GM20000 (cell line): Measurements from ENCODE around the gene KIAA0586.

Experiments used
- DNase-seq: peaks from one replicate; pipeline ENCODE4 v3.0.0; 2012; ENCODE audit warnings: low spot score
- CTCF ChIP-seq: IDR thresholded peaks from 2 replicates; pipeline ENCODE4 v1.5.1; 2012; ENCODE audit warnings: mild to moderate bottlenecking, control low read depth; ENCODE audit errors: extremely low read depth, missing control alignments

KIAA0586 gene

GRCh38 chr14:58549105-58549757, 121.7 kb downstream of the KIAA0586 start:
- no peak for TF ChIP-seq CTCF
- no peak for DNase-seq

GRCh38 chr14:58553959-58554358, 126.4 kb downstream of the KIAA0586 start:
- no peak for TF ChIP-seq CTCF
- no peak for DNase-seq

GRCh38 chr14:58555647-58556046, 128.1 kb downstream of the KIAA0586 start:
- no peak for TF ChIP-seq CTCF
- no peak for DNase-seq

GRCh38 chr14:58557242-58557641, 129.7 kb downstream of the KIAA0586 start:
- TF ChIP-seq CTCF = no peak
- DNase-seq = no peak

- no peak for TF ChIP-seq CTCF
- DNase-seq = no peak
Observed at GRCh38 chr14:58560208-58560607, 132.7 kb downstream of the KIAA0586 start.

GRCh38 chr14:58562141-58562540, 134.6 kb downstream of the KIAA0586 start:
- DNase-seq = no peak
- TF ChIP-seq CTCF = no peak

GRCh38 chr14:58563978-58564377, 136.5 kb downstream of the KIAA0586 start:
- TF ChIP-seq CTCF = no peak
- no peak for DNase-seq
